ENCODE data around the gene DNAH10.

GRCh38 chr12:123891516-123892179, 129.5 kb downstream of the DNAH10 start:
- TF ChIP-seq, protein P1, sequence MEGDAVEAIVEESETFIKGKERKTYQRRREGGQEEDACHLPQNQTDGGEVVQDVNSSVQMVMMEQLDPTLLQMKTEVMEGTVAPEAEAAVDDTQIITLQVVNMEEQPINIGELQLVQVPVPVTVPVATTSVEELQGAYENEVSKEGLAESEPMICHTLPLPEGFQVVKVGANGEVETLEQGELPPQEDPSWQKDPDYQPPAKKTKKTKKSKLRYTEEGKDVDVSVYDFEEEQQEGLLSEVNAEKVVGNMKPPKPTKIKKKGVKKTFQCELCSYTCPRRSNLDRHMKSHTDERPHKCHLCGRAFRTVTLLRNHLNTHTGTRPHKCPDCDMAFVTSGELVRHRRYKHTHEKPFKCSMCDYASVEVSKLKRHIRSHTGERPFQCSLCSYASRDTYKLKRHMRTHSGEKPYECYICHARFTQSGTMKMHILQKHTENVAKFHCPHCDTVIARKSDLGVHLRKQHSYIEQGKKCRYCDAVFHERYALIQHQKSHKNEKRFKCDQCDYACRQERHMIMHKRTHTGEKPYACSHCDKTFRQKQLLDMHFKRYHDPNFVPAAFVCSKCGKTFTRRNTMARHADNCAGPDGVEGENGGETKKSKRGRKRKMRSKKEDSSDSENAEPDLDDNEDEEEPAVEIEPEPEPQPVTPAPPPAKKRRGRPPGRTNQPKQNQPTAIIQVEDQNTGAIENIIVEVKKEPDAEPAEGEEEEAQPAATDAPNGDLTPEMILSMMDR (IDR thresholded peaks at IDR 0.05) = no peak
- TF ChIP-seq RAD21 (conservative IDR thresholded peaks at IDR 0.05 in 1 of 2, IDR thresholded peaks at IDR 0.05 in 1 of 2) (no peak), CHD4 (IDR thresholded peaks at IDR 0.05; ENCODE audit: borderline replicate concordance) (no peak), NFE2L2 (conservative IDR thresholded peaks at IDR 0.05; ENCODE audit: low read length) (no peak), REST (IDR thresholded peaks at IDR 0.05) (no peak), POLR2A (IDR thresholded peaks at IDR 0.05; ENCODE audit: low read length) (no peak), TP53 (CRISPR knock-in tag; IDR thresholded peaks at IDR 0.05) (no peak), RCOR1 (IDR thresholded peaks at IDR 0.05; ENCODE audit: low read depth, low read length) (no peak)
- TF ChIP-seq, protein P2, sequence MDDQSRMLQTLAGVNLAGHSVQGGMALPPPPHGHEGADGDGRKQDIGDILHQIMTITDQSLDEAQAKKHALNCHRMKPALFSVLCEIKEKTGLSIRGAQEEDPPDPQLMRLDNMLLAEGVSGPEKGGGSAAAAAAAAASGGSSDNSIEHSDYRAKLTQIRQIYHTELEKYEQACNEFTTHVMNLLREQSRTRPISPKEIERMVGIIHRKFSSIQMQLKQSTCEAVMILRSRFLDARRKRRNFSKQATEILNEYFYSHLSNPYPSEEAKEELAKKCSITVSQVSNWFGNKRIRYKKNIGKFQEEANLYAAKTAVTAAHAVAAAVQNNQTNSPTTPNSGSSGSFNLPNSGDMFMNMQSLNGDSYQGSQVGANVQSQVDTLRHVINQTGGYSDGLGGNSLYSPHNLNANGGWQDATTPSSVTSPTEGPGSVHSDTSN (IDR thresholded peaks at IDR 0.05) = no peak
